Stimulated activated CD8-positive, alpha-beta memory T cell treated with anti-CD3 and anti-CD28 coated beads, Interleukin-7, amount 100 ng/mL, for 4 hours (primary cell): ENCODE measurements around the gene ROR1.
"Not testable (repeated sequence)": the region's sequence is repeated elsewhere in the genome, so short reads cannot be mapped to it uniquely, and the experiment has no call there.

Source experiments
- DNase-seq, 2 donors: peaks; one replicate each; pipeline ENCODE4 v3.0.0-alpha.2; 2020; ENCODE audit warnings: low read depth in 2 of 2

The ROR1 gene

DNA sequence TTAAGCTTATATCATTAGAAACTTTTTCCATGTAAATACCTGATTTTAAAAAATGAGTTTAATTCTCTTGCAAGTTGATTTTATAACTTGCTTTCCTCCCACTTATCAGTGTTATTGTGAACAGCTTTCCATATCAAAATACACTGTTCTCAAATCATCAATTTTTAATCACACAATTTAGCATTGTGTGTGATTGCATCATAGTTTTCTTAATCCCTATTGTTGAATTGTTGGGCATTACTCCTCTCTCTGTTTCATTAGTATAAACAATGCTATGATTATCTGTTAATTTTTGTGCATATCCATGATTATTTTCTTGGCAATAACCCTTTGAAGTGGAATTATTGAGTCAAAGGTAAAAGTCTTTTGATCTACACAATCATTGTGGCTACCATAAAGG lies 48.7 kb downstream of the ROR1 start:
- DNase-seq = no peak

DNA sequence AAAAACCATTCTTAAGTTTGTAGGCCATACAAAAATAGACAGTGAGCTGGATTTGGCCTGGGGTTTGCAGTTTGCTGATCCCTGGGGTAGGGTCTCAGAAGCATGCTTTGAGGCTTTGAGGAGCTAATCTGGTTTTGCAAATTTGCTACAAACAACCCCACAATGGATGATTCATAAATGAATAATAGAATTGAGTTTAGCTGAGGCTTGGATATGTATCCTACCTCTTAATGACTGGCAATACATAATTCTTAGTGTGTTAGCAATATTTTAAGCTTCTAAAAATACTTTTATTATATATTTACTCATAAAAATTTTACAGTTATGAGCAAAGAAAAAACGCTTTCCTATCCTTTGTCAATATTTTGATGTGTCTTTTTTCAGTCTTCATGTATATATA lies 50.6 kb downstream of the ROR1 start:
- DNase-seq = no peak

DNA sequence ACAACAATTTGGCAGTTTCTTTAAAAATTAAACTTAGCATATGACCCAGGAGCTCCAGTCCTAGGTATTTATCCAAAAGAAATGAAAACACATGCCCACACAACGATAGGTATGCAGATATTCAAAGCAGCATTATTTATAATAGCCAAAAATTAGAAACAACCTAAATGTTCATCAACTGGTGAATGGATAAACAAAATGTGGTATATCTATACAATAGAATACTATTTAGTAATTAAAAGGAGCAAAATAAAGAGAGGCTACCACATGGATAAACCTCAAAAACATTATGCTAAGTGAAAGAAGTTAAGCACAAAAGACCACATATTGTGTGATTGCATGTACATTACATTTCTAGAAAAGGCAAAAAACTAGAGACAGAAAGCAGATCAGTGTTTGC lies 51.3 kb downstream of the ROR1 start:
- DNase-seq = no peak

DNA sequence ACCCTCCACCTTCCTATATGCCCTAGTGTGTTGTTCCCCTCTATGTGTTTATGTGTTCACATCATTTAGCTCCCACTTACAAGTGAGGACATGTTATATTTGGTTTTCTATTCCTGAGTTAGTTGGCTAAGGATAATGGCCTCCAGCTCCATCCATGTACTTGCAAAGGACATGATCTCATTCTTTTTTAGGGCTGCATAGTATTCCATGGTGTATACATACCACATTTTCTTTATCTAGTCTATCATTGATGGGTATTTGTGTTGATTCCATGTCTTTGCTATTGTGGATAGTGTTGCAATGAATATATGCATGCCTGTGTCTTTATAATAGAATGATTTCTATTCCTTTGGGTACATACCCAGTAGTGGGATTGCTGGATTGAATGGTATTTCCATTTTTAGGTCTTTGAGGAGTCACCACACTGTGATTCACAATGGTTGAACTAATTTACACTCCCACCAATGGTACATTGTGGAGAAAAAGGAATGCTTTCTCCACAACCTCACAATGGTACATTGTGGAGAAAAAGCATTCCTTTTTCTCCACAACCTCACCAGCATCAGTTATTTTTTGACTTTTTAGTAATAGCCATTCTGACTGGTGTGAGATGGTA lies 52.5 kb downstream of the ROR1 start:
- DNase-seq = not testable (repeated sequence)

DNA sequence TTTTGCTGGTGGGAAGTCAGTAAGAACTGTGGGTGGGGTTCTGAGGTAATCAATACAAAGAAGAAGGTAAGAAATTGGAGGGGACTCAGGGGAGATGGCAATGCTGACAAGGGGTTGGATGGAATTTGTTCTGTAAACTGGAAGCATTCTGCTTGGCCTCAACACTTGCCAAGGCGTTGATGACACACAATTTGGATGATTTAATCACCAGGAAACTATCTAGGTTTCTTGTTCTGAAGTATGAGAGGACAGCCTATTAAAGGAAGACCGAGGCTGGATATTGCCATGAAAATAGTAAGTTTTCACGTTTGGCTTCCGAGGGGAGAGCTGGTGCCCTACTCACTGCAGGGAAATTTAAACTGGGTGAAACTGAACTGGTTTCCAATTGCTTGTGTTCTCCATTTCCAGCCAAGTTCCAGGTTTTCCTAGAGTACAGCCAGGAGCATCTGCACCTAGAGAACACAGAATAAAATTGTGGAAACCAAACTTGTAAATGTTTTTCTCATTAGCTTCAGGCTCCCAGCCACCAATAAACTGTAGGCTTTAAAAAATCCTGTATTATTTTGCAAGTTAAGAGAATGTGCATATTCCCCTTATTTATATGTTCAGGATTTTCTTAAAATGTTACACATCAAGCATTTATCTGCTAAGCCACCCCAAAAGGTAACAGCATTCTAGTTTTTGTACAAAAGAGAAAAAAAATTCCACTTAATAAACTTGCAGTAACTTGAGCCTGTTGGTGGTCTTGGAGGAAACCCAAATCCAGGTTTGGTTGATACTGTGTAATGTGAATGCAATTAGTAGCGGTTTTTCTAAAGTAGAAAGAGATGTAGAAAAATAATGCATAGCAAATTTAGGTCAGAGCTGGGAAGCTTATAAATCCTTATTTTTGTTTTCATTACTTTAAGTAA lies 53.8 kb downstream of the ROR1 start:
- DNase-seq = no peak

DNA sequence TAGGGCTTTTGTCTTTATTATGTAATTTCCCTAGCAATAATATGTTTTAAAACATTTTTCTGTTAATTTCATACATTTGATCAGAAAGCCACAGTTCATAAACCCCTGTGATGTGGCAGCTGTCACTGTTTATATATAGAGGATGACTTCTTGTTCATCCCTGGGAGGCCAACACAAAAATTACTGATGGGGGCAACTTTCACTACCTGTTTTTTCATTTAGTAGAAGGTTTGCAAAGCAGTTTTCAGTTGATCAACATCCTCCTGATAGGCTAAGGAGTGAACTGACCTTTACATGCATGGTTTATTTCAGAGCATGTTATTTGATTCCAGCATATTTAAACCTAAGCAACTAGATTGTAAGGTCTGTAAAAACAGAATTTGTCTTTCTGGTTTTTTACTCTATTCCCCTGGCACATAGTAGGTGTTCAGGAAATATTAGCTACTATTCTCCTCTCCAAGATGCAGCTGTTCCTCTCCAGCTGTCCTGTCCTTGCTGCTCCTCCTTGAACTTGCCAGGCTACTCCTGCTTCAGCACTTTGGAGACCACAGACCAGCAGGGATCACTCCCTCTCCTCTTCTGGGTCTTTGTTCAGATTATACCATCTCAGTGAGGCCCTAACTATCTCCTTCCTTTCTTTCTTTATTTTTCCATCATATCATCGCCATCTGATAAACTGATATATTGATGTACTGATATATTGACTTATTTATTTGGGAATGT lies 54.7 kb downstream of the ROR1 start:
- DNase-seq = no peak

DNA sequence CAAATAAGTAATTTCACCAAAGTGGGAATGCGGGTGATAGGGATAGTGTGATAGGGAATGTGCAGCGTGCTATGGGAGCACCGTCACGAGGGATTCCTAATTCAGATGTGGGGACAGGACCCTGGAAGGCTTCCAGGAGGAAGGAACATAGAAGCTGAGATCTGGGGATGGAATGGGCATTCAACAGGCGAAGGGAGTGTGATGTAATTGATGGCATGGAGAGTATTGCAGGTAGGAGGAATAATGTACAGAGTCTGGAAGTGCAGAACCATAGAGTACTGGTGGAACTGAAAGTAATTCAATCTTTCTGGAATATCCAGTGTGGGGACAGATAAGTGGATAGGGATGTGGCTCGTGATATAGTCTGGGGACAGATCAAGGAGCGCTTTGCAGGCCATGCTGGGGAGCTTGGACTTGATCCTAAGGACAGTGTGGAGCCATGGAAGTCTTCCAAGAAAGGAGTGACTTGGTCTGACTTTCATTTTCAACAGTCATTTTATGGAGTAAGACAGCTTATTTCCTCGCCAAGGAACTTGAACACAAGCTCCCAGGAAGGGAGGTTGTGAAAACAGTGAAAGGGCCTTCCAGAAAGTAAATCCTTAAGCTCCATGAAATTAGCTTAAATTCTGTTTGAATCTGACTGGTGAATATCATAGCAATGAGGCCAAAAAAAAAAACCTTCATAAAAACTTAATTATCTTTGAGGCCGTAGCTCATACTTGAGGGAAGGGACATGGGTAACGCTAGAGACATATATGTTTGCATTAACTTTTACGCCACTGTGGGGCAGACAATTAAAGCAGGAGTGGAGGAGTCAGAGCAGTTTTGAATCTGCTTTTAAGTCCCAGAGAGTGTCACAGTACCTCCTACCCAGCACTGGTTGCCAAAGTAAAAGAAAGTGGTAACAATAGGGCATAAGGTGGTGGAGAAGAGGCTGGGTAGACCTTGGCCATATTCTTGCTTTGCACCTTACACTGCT lies 55.8 kb downstream of the ROR1 start:
- no peak for DNase-seq

DNA sequence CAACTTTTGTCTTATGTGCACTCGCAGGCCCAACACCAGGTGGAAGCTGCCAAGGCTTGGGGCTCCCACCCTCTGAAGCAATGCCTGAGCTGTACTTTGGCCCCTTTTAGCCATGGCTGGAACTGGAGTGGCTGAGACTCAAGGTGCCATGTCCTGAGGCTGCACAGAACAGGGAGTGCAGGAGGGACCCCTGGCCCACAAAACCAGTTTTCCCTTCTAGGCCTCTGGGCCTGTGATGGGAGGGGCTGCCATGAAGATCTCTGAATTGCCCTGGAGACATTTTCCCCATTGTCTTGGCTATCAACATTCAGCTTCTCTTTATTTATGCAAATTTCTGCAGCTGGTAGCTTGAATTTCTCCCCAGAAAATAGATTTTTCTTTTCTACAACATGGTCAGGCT lies 57.6 kb downstream of the ROR1 start:
- no peak for DNase-seq

DNA sequence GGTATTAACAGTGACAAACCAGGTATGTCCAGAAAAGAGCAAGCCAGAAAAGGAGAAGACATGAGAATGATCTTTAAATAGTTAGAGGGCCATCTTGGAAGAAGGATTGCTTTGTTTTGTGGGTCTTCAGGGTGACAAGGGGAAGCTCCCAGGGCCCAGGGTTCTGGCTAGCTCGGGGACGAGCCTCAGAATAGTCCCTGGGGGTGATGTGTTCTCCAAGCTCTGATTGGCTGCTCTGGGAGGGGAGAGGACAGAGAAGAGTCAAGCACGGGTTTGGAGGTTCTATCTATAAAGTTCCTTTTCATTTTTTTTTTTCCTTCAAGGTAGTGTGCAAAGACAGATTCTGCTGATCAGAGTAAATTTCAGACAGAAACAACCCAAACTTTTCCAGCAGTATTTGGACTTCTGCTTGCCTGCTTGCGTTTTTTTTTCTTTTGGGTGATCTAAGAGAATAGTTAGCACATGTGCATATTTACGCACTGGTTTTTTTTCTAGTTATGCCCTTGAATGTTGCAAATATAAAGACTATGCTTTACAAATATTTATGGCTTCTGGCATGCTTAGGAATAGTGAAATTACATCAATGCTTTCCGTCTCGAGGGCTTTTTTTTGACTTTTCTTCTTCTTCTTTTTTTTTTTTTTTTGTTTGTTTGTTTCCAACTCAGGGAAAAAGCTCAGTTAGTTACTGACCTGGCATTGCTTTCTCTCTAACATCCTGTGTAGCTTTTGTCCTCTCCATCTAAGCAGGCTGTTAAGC lies 59.7 kb downstream of the ROR1 start:
- no peak for DNase-seq

DNA sequence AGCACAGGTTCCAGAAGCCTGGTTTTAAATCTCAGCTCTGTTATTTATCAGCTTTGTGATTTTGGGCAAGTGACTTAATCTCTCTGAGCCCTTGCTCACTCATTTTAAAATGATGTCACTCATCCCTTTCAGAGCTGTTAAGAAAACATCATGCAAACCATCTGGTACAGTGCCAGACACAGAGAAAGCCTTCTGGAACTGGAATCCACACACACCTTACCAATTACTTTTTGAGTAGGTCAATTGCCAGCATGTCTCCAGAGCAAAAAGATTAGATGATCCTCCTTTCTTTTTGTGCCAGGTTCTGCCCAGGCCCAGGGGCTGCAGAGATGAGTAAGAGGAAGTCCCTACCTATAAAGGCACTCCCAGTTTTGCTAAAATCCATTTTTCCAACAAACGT lies 61.3 kb downstream of the ROR1 start:
- no peak for DNase-seq

DNA sequence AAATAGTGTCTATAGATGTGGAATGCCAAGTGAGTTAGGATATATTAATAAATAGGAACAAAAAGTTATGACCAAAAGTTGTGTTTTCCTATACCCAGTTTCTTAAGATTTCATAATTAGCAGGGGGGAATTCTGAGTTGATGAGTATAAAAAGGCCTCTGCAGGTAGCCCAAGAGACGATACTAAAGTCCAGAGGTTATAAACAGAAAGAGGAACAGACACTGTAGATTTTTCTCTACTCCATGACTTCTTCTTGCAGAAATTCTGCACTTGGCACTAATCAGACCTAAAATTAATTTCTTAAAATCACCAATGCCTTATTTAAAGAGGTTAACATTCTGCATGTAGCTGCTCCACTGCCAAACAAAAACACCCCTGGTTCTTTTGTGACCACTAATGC lies 62.6 kb downstream of the ROR1 start:
- DNase-seq = no peak

DNA sequence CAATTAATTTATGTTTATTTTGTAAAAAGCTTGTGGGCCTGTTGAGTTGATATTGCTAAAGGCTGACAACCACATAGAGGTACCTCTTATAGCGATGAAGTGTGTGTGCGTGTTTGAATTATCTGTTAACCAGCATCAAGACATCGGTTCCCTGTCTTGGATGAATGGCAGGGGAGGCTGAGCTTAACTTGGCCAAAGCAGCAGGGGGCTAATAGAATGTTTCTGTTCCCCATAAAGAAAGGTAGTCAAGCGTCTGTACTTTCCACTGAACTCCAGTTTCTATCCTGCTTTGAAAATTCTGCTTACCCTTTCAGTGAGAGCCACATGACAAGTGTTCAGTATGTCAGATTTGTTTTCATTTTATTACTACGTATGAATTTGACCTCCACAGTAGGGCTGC lies 63.0 kb downstream of the ROR1 start:
- no peak for DNase-seq

DNA sequence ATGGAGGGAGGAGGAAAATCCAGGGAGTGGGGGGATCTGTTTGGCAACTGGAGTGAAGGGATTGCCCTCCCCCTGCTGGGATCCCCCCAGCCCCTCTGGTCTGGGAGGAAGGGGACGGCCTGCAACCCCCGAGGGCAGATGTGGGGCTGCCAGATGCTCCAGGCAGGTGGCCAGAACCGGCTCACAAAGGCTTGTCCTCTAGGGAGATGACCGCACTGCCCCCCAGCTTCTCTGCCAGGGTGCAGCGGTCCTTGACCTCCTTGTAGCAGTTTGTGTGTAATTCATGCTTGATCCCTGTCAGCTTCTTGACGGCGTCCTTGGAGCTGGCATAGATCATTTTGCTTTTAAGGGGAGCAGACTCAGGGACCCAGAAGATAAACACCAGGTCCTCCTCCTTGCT lies 69.2 kb downstream of the ROR1 start:
- DNase-seq = no peak

DNA sequence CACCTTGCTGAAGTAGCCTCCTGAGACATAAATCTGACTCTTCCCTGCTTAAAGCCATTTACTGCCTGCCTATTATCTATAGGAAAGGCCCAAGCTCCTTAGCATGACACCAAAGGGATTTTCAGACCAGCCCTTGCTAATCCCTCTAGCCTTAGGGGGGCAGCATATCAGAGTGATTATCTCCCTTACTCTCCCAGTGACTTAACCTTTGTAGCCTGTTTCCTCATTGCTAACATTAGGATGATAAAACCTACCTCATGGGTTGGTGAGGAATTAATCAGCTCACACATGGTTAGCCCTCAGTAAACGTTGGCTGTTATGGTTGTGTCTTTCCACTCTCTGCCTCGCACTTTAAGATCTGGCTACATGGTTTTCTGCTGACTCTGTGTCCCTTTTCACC lies 70.1 kb downstream of the ROR1 start:
- no peak for DNase-seq

DNA sequence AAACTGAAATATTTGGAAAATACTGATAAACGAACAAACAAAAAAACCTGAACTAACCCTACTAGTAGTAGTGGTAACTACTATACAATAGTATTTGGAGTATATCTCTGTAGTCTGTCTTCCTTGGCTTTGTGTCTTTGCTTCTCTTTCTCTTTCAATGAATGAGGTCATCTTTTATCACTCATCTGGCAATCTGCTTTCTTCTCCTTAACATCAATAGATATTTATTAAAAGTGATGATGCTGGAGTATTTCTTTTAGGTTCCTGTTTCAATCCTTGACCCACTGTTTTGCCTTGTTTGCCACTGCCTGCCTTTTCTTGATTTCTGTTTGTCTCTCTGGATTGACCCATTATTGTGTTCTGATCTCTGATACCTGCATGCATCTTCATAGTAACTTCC lies 71.5 kb downstream of the ROR1 start:
- no peak for DNase-seq

DNA sequence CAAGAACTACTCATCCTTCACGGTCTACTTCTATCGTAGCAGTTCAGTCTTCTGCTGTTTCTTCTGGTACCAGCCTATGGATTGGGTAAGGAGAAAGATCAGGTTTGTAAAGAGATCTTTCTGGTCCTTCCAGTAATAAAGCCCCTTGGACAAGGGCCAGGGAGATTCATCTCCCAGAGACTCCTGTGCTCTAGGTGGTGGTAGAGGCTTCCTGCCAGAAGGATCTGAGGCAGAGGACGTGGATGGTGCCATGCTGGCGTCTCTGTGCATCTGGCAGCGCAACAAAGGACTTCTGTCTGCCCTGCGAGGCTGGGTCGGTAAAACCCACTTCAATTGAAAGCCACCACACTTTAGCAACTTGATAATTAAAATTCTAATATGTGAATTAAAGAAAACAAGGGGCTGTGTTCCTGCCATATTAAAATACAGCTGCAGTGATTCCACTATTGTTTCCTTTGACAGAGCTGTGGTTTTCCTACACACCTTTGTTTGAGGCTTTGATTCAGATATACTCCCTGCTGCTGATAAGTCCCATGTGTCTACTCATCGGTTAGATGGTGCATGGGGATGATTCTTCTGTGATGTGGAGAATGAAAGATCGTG lies 73.6 kb downstream of the ROR1 start:
- DNase-seq = no peak

DNA sequence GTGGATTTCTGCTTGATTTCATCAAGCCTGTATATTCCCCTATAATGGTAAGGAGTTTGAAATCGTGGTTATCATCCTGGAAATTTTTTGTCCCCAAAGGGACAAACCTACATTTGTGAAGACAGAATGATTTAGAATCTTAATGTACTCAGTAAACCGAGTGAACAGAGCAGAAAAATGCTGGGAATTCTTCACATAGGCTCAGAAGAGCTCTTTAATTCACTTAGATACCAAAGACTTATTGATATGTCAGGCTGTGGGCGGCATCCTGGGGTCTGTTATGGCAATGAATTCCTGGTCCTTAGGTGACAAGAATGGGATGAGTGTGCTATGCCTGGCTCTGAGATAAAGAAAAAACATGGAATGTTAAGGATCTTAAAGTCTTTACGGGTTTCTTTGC lies 74.9 kb downstream of the ROR1 start:
- no peak for DNase-seq

DNA sequence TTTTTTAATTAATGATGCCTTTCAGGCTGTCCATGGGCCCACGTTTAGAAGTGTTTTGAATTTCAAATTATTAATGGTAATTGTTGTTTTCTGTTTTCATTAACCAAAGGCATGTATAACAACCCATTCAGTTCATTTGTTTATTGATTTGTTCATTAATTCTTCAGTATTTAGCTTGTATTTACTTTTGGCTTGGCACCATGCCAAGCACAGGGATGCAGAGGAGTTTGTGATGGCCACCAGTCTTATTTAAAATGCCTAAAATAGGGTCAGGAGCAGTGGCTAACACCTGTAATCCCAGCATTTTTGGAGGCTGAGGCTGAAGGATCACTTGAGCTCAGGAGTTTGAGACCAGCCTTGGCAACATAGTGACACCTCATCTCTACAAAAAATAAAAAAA lies 75.3 kb downstream of the ROR1 start:
- DNase-seq = no peak

DNA sequence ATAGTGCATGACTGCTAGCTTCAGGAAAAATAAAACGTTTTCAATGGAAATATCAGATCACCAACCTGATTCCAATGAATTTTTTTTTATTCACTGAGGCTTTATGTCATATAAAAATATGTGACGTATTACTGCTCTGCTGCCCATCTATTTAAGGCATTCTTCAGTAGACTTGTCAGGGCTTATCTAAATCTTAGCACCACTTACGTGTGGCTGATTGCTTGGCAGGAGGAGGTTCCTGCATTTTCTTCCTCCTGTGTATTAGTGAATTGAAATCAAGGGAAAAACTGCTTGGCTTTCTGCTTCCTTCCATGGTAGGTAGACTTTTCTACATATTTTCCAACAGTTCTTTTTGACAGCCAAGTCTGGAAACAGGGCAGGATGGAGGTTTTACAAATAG lies 80.3 kb downstream of the ROR1 start:
- no peak for DNase-seq

DNA sequence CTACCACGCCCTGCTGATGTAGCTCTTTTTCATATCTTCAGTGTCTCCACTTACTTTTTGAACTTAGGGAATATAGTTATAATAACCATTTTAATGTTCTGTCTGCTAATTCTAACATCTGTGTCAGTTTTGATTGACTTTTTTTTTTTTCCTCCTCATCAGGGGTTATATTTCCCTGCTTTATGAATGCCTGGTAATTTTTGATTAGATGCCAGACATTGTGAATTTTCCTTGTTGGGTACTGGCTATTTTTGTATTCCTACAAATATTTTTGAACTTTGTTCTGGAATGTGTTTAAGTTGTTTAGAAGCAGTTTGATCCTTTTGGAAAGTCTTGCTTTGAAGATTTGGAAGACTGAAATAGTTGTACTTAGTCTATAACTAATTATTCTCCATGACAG lies 82.1 kb downstream of the ROR1 start:
- DNase-seq = no peak

DNA sequence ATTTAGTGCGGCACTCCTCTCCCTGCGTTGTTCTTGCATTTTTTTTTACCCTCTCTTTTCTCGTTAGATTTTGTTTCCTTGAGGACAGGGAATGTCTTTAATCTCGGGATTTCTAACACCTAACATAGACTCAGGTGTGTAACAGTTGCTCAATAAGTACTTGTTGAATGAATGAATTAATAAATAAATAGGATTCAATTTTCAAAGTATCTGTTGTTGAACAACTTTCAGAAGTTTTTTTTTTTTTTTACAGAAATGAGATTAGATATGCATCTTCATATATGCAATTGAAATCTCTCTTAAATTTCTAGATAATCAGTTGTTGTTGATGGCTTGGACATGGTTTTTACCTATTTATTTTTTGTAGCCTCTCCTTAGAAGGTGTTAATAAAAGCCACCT lies 83.1 kb downstream of the ROR1 start:
- no peak for DNase-seq
